Activated T-helper 1 cell treated with anti-CD3 and anti-CD28 coated beads, Interleukin-2, amount 50 U/mL, for 16 hours (primary cell): Measurements from ENCODE around the gene HEATR9.
A peak's percentile ranks its signal among the peaks of the same experiment; 100 is the strongest.

Source experiments
- DNase-seq, 2 donors: peaks; one replicate each; pipeline ENCODE4 v3.0.0-alpha.2; 2020; ENCODE audit warnings: low read depth in 1 of 2, low spot score in 1 of 2

The HEATR9 gene

GRCh38 chr17:35895636-35896587 is 27.2 kb upstream of the HEATR9 start:
- DNase-seq, result no peak

- no peak for DNase-seq
Measured at GRCh38 chr17:35894206-35894605, 25.5 kb upstream of the HEATR9 start.

GRCh38 chr17:35893751-35894150 is 25.1 kb upstream of the HEATR9 start:
- DNase-seq, result no peak

- DNase-seq, result peak in 1 of 2 donors; percentile 45
Measured at GRCh38 chr17:35892091-35893035, 23.7 kb upstream of the HEATR9 start.

GRCh38 chr17:35891269-35891668 is 22.6 kb upstream of the HEATR9 start:
- no peak for DNase-seq

- DNase-seq, result peak in 1 of 2 donors; percentile 40
Measured at GRCh38 chr17:35890774-35891155, 22.1 kb upstream of the HEATR9 start.

- no peak for DNase-seq
Measured at GRCh38 chr17:35889818-35890773, 21.4 kb upstream of the HEATR9 start.

GRCh38 chr17:35889241-35889640 is 20.6 kb upstream of the HEATR9 start:
- no peak for DNase-seq

- peak in 1 of 2 donors; percentile 43 for DNase-seq
Measured at GRCh38 chr17:35879773-35880654, 11.3 kb upstream of the HEATR9 start, which contains the start of gene CCL5. Gene CCL5, minus strand, starts transcription at chr17:35880360.

- no peak for DNase-seq
Measured at GRCh38 chr17:35878361-35878760, 9.7 kb upstream of the HEATR9 start.

- DNase-seq, result no peak
Measured at GRCh38 chr17:35877345-35878029, 8.8 kb upstream of the HEATR9 start.

GRCh38 chr17:35876534-35876933 is 7.8 kb upstream of the HEATR9 start:
- DNase-seq, result no peak

- DNase-seq, result no peak
Measured at GRCh38 chr17:35875800-35876139, 7.1 kb upstream of the HEATR9 start.

- no peak for DNase-seq
Measured at GRCh38 chr17:35875072-35875799, 6.5 kb upstream of the HEATR9 start.

GRCh38 chr17:35872196-35872980 is 3.7 kb upstream of the HEATR9 start:
- no peak for DNase-seq

- no peak for DNase-seq
Measured at GRCh38 chr17:35870906-35871819, 2.5 kb upstream of the HEATR9 start.

GRCh38 chr17:35867574-35867973 is 1.1 kb downstream of the HEATR9 start:
- no peak for DNase-seq
